HG02623 (cell line): Measurements from ENCODE around the gene SLC9A8.
"Not testable (repeated sequence)": the region's sequence is repeated elsewhere in the genome, so short reads cannot be mapped to it uniquely, and the experiment has no call there.

Experiments used
- ATAC-seq: cut with Tn5 transposase; IDR thresholded peaks from one replicate; pipeline ENCODE4 v1.9.1; 2021; ENCODE audit warnings: moderate library complexity; ENCODE audit not compliant: unreplicated experiment

Gene SLC9A8

GRCh38 chr20:49786668-49787370 lies 25.8 kb upstream of the SLC9A8 start:
- no peak for ATAC-seq

- no peak for ATAC-seq
Measured at GRCh38 chr20:49787371-49788357, 25.0 kb upstream of the SLC9A8 start.

GRCh38 chr20:49790077-49790798 lies 22.4 kb upstream of the SLC9A8 start:
- no peak for ATAC-seq

- ATAC-seq: no peak
Measured at GRCh38 chr20:49791165-49791564, 21.5 kb upstream of the SLC9A8 start.

GRCh38 chr20:49792006-49792405 lies 20.6 kb upstream of the SLC9A8 start:
- ATAC-seq: no peak

- ATAC-seq: no peak
Measured at GRCh38 chr20:49792611-49793010, 20.0 kb upstream of the SLC9A8 start.

GRCh38 chr20:49794336-49795134 lies 18.1 kb upstream of the SLC9A8 start:
- no peak for ATAC-seq

- no peak for ATAC-seq
Measured at GRCh38 chr20:49795135-49795424, 17.5 kb upstream of the SLC9A8 start.

GRCh38 chr20:49796600-49797343 lies 15.9 kb upstream of the SLC9A8 start:
- no peak for ATAC-seq

GRCh38 chr20:49797344-49797615 lies 15.3 kb upstream of the SLC9A8 start:
- no peak for ATAC-seq

- no peak for ATAC-seq
Measured at GRCh38 chr20:49798718-49799117, 13.9 kb upstream of the SLC9A8 start.

- ATAC-seq: no peak
Measured at GRCh38 chr20:49799698-49800097, 12.9 kb upstream of the SLC9A8 start.

GRCh38 chr20:49803418-49803817 lies 9.2 kb upstream of the SLC9A8 start:
- no peak for ATAC-seq

GRCh38 chr20:49804364-49804763 lies 8.3 kb upstream of the SLC9A8 start:
- ATAC-seq: no peak

GRCh38 chr20:49805224-49805876 lies 7.3 kb upstream of the SLC9A8 start:
- ATAC-seq: not testable (repeated sequence)

GRCh38 chr20:49808753-49809152 lies 3.9 kb upstream of the SLC9A8 start:
- no peak for ATAC-seq

GRCh38 chr20:49809803-49810359 lies 2.7 kb upstream of the SLC9A8 start:
- no peak for ATAC-seq

GRCh38 chr20:49810491-49811190 lies 2.0 kb upstream of the SLC9A8 start:
- no peak for ATAC-seq
